Sigmoid colon (tissue), 7 donors: ENCODE results near the gene SPATA25. TPM values are rescaled to one million over a fixed set of nuclear protein-coding genes. Genes with fewer than 3 reads are reported as not detected.

ENCODE experiments used
- DNase-seq: peaks from one replicate; pipeline ENCODE4 v3.0.0-alpha.2; 2019
- H3K27ac ChIP-seq, 4 donors: fragments of 200-600 bp; sonication (generic); one replicate each; pipeline ENCODE4 v1.5.1; 2016 to 2019; ENCODE audit warnings: mild to moderate bottlenecking in 1 of 4
- H3K27me3 ChIP-seq, 3 donors: fragments of 200-600 bp; sonication (generic); one replicate each; pipeline ENCODE4 v1.5.1; 2019; ENCODE audit warnings: mild to moderate bottlenecking in 1 of 3
- H3K36me3 ChIP-seq, 4 donors: fragments of 200-600 bp; sonication (generic); one replicate each; pipeline ENCODE4 v1.5.1; 2016 to 2019
- H3K4me1 ChIP-seq, 4 donors: fragments of 200-600 bp; sonication (generic); one replicate each; pipeline ENCODE4 v1.5.1; 2017 to 2019
- H3K4me3 ChIP-seq, 4 donors: fragments of 200-600 bp; sonication (generic); one replicate each; pipeline ENCODE4 v1.5.1; 2017 to 2019; ENCODE audit warnings: mild to moderate bottlenecking in 2 of 4, moderate library complexity in 1 of 4
- H3K9me3 ChIP-seq, 4 donors: fragments of 200-600 bp in 3 of 4; sonication (generic) in 3 of 4; one replicate each; pipeline versions ENCODE4 v1.5.1 to v1.6.1; 2013 to 2019
- CTCF ChIP-seq, 4 experiments: fragments of 450-650 bp in 3 of 4; fragments of 200-600 bp in 1 of 4; IDR thresholded peaks; one replicate each; pipeline ENCODE4 v1.5.1; 2016 to 2019; ENCODE audit warnings: antibody characterized with exemption in 4 of 4, mild to moderate bottlenecking in 3 of 4, moderate library complexity in 2 of 4
- EP300 ChIP-seq, 4 donors: sonication (generic); formaldehyde crosslinking; IDR thresholded peaks; one replicate each; pipeline ENCODE4 v1.6.1; 2017; ENCODE audit warnings: antibody characterized with exemption in 4 of 4
- POLR2A ChIP-seq, 2 donors: fragments of 450-650 bp; IDR thresholded peaks; one replicate each; pipeline ENCODE4 v1.6.1; 2016; ENCODE audit warnings: antibody characterized with exemption in 2 of 2, mild to moderate bottlenecking in 2 of 2, moderate library complexity in 2 of 2
- POLR2AphosphoS5 ChIP-seq, 4 donors: sonication (generic); formaldehyde crosslinking; IDR thresholded peaks; one replicate each; pipeline ENCODE4 v1.6.1; 2017; ENCODE audit warnings: antibody characterized with exemption in 4 of 4
- whole genome bisulfite sequencing, 2 donors: extraction: QIAGEN DNeasy Blood & Tissue Kit; methylation state at CpG; one replicate each; pipeline ENCODE4 v1.1.7; 2013; 5-methylcytosine and 5-hydroxymethylcytosine counted together
- intact Hi-C: fragments of 100-400 bp; cut with DNase I; formaldehyde crosslinking; loops from one replicate; pipeline ENCODE4 v1.15.1; 2023
- polyA plus RNA-seq, 3 donors: library from polyadenylated mRNA; stranded (reverse); fragments of 200-250 nt; gene quantifications; one replicate each; pipeline ENCODE4 v1.2.3, GENCODE V29; 2013
- total RNA-seq, 4 donors: library from RNA; depleted of rRNA; stranded (reverse); fragments of >200 nt; gene quantifications; one replicate each; pipeline ENCODE4 v1.1.0, GENCODE V29; 2016
- donor health status: healthy with polysubstance abuse.
- donor health status: Bipolar disorder and iron deficiency.
- donor health status: healthy.

Gene SPATA25
- total and polyA plus RNA-seq, 7 donors: 1.6 to 7.5 (median 1.8) TPM; not detected in 2

GRCh38 chr20:45909817-45910669 lies 22.6 kb upstream of the SPATA25 start:
- intact Hi-C loops: loop anchor here (1.0 kb wide), 1 partner anchor 19 kb away; the partner anchor contains the start of genes CTSA and NEURL2
- H3K4me3 ChIP-seq: peak overlapping the region in 2 of 4 donors; percentile 54 to 58

GRCh38 chr20:45909336-45909808 lies 21.9 kb upstream of the SPATA25 start:
- peak overlapping the region in 2 of 4 donors; percentile 46 to 92 for H3K27ac ChIP-seq
- no peaks in the 10 kb centered on the region for H3K9me3 ChIP-seq
- peaks cover 0 to 19% (median 6%) of the 10 kb centered on the region in 4 donors for H3K36me3 ChIP-seq
- no peak overlapping the region for H3K4me3 ChIP-seq
- WGBS, 2 donors: 75 to 88% methylated on average over 12 of the region's 12 CpGs
- H3K27me3 ChIP-seq: no peaks in the 10 kb centered on the region
- peaks cover 0 to 20% (median 19%) of the 10 kb centered on the region in 4 donors for H3K4me1 ChIP-seq
- no peak for DNase-seq
- intact Hi-C loops: no loop called here
- TF ChIP-seq CTCF (IDR thresholded peaks at IDR 0.05) (no peak), POLR2AphosphoS5 (IDR thresholded peaks at IDR 0.05) (no peak), POLR2A (IDR thresholded peaks at IDR 0.05) (no peak)

More at GRCh38 chr20:45909817-45910669, 22.6 kb upstream of the SPATA25 start:
- TF ChIP-seq POLR2AphosphoS5 (IDR thresholded peaks at IDR 0.05) (no peak), EP300 (IDR thresholded peaks at IDR 0.05) (no peak), CTCF (IDR thresholded peaks at IDR 0.05) (no peak), POLR2A (IDR thresholded peaks at IDR 0.05) (no peak)
- no peak for DNase-seq
- Histone ChIP-seq H3K9me3 (no peaks in the 10 kb centered on the region), H3K4me1 (peaks cover 0 to 20% (median 19%) of the 10 kb centered on the region in 4 donors), H3K36me3 (peaks cover 0 to 12% (median 3%) of the 10 kb centered on the region in 4 donors), H3K27me3 (no peaks in the 10 kb centered on the region), H3K27ac (peak overlapping the region; percentile 40 to 92 (median 66))
- 80 to 82% methylated on average over 22 of the region's 22 CpGs for WGBS, 2 donors

- TF ChIP-seq CTCF (IDR thresholded peaks at IDR 0.05) (no peak), POLR2AphosphoS5 (IDR thresholded peaks at IDR 0.05) (no peak)
- DNase-seq: no peak
- H3K4me1 ChIP-seq: peaks cover 0 to 20% (median 19%) of the 10 kb centered on the region in 4 donors
- WGBS, 2 donors: 92 to 94% methylated on average over 2 of the region's 2 CpGs
- intact Hi-C loops: no loop called here
- peaks cover 0 to 22% (median 6%) of the 10 kb centered on the region in 4 donors for H3K36me3 ChIP-seq
- no peaks in the 10 kb centered on the region for H3K27me3 ChIP-seq
- H3K9me3 ChIP-seq: no peaks in the 10 kb centered on the region
- H3K27ac ChIP-seq: no peak overlapping the region
- H3K4me3 ChIP-seq: no peak overlapping the region
Measured at GRCh38 chr20:45908084-45908483, 20.7 kb upstream of the SPATA25 start.

- Histone ChIP-seq H3K27me3 (no peaks in the 10 kb centered on the region), H3K27ac (no peak overlapping the region), H3K9me3 (no peaks in the 10 kb centered on the region), H3K4me1 (peaks cover 0 to 14% (median 13%) of the 10 kb centered on the region in 4 donors), H3K4me3 (no peak overlapping the region), H3K36me3 (peaks cover 0 to 22% (median 6%) of the 10 kb centered on the region in 4 donors)
- DNase-seq: no peak
- WGBS, 2 donors: 93 to 95% methylated on average over 17 of the region's 17 CpGs
- intact Hi-C loops: no loop called here
- TF ChIP-seq POLR2A (IDR thresholded peaks at IDR 0.05) (no peak), POLR2AphosphoS5 (IDR thresholded peaks at IDR 0.05) (no peak), EP300 (IDR thresholded peaks at IDR 0.05) (no peak), CTCF (IDR thresholded peaks at IDR 0.05) (no peak)
Measured at GRCh38 chr20:45907219-45907948, 20.0 kb upstream of the SPATA25 start.
